Activated CD8-positive, alpha-beta T cell treated with anti-CD3 and anti-CD28 coated beads, Interleukin-2, amount 10 ng/mL, durations not matched to agents 7 days and 5 days (primary cell): Measurements from ENCODE around the gene LEPR. TPM values are rescaled to one million over a fixed set of nuclear protein-coding genes. Genes with fewer than 3 reads are reported as not detected.
"Not testable (repeated sequence)": the region's sequence is repeated elsewhere in the genome, so short reads cannot be mapped to it uniquely, and the experiment has no call there.

Source experiments
- ATAC-seq: fragments of 150-1000 bp; cut with Tn5 transposase; one replicate; pipeline ENCODE4 v1.10.0; 2021; ENCODE audit warnings: moderate library complexity
- CTCF ChIA-PET: fragments of 350-600 bp; sonication (Branson Sonifier 250); formaldehyde crosslinking; loops from one replicate; lab custom pipeline; 2021; ENCODE audit warnings: antibody characterized with exemption; lab: Charles Lee
- POLR2A ChIA-PET: fragments of 350-600 bp; sonication (Branson Sonifier 250); formaldehyde crosslinking; loops from one replicate; lab custom pipeline; 2021; ENCODE audit warnings: antibody characterized with exemption; lab: Charles Lee
- DNase-seq: peaks from one replicate; pipeline ENCODE4 v3.0.0-alpha.2; 2020
- H3K27ac Mint-ChIP-seq: one replicate; pipeline ENCODE4 v1.8.0; 2021; ENCODE audit warnings: mild to moderate bottlenecking, mixed read lengths
- H3K27me3 Mint-ChIP-seq: one replicate; pipeline ENCODE4 v1.8.0; 2021; ENCODE audit warnings: low read depth, mixed read lengths
- H3K36me3 Mint-ChIP-seq: one replicate; pipeline ENCODE4 v1.8.0; 2021; ENCODE audit warnings: low read depth, mixed read lengths
- H3K4me1 Mint-ChIP-seq: one replicate; pipeline ENCODE4 v1.8.0; 2021; ENCODE audit warnings: low read depth, mixed read lengths
- H3K4me3 Mint-ChIP-seq: one replicate; pipeline ENCODE4 v1.8.0; 2021; ENCODE audit warnings: mild to moderate bottlenecking, mixed read lengths
- H3K9me3 Mint-ChIP-seq: one replicate; pipeline ENCODE4 v1.8.0; 2022; ENCODE audit warnings: mixed read lengths; ENCODE audit not compliant: insufficient read depth
- total RNA-seq, 2 experiments: library from RNA; stranded (reverse); gene quantifications; one replicate each; pipeline ENCODE4 v1.2.3, GENCODE V29; 2021

Gene LEPR
- total RNA-seq, 2 experiments from 2014 or later: 1.3 TPM

GRCh38 chr1:65458730-65459396, 38.4 kb downstream of the LEPR start:
- no peaks in the 10 kb centered on the region for H3K27me3 Mint-ChIP-seq
- H3K9me3 Mint-ChIP-seq: peaks cover 6% of the 10 kb centered on the region
- POLR2A ChIA-PET: no interaction called here
- ATAC-seq (no peak), DNase-seq (no peak)
- CTCF ChIA-PET: interaction anchor here (0.7 to 3.7 kb wide), 34 partner anchors 10 to 388 kb away, joined by 3 to 61 read pairs (median 4); partner anchors contain the start of genes LEPR and LEPROT
- no peak overlapping the region for H3K27ac Mint-ChIP-seq
- peaks cover 24% of the 10 kb centered on the region for H3K4me1 Mint-ChIP-seq
- H3K4me3 Mint-ChIP-seq: no peak overlapping the region
- peaks cover 6% of the 10 kb centered on the region for H3K36me3 Mint-ChIP-seq

DNA sequence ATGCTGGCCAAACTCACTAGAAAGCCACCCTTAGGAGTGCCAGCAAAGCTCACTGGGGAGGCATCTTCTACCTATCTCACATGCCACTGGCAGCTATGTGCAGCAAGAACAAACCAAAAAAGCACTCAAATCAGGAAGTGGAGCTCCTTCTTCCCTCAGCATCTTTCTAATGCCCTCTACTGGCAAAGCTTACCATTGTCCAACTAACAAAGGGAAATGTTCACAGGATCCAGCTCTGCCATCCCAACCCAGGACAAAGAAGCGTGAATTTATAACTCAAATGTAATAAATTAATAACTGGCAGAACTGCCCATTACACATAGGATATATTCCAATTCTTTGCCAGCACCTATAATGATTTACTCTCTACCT, 38.9 kb downstream of the LEPR start:
- DNase-seq: peak; percentile 28
- ChIA-PET CTCF (interaction anchor here (0.7 to 3.7 kb wide), 33 partner anchors 10 to 389 kb away, joined by 3 to 61 read pairs (median 4); partner anchors contain the start of genes LEPR and LEPROT), POLR2A (no interaction called here)
- no peaks in the 10 kb centered on the region for H3K27me3 Mint-ChIP-seq
- ATAC-seq: peak; percentile 49
- H3K36me3 Mint-ChIP-seq: peaks cover 6% of the 10 kb centered on the region
- peaks cover 24% of the 10 kb centered on the region for H3K4me1 Mint-ChIP-seq
- peaks cover 6% of the 10 kb centered on the region for H3K9me3 Mint-ChIP-seq
- H3K27ac Mint-ChIP-seq: no peak overlapping the region
- no peak overlapping the region for H3K4me3 Mint-ChIP-seq

- CTCF ChIA-PET: interaction anchor here (1.5 kb wide), 1 partner anchor 222 kb away, joined by 3 read pairs; no protein-coding TSS in a partner anchor
- H3K36me3 Mint-ChIP-seq, H3K27ac Mint-ChIP-seq, POLR2A ChIA-PET, H3K4me3 Mint-ChIP-seq, H3K4me1 Mint-ChIP-seq, H3K27me3 Mint-ChIP-seq, DNase-seq, ATAC-seq, H3K9me3 Mint-ChIP-seq: not testable (repeated sequence)
Measured at GRCh38 chr1:65465837-65466236, 45.4 kb downstream of the LEPR start.

- Mint-ChIP-seq H3K27ac (no peak overlapping the region), H3K36me3 (no peaks in the 10 kb centered on the region), H3K4me1 (no peaks in the 10 kb centered on the region), H3K9me3 (no peaks in the 10 kb centered on the region), H3K27me3 (no peaks in the 10 kb centered on the region), H3K4me3 (no peak overlapping the region)
- ChIA-PET POLR2A (no interaction called here), CTCF (no interaction called here)
- ATAC-seq: no peak
- no peak for DNase-seq
Measured at GRCh38 chr1:65467536-65467935, 47.1 kb downstream of the LEPR start.

- DNase-seq (no peak), ATAC-seq (no peak)
- Mint-ChIP-seq H3K27me3 (no peaks in the 10 kb centered on the region), H3K4me1 (no peaks in the 10 kb centered on the region), H3K4me3 (no peak overlapping the region), H3K9me3 (no peaks in the 10 kb centered on the region), H3K36me3 (no peaks in the 10 kb centered on the region), H3K27ac (no peak overlapping the region)
- ChIA-PET CTCF (interaction anchor here (1.2 to 1.5 kb wide), 3 partner anchors 10 to 233 kb away, joined by 3 to 5 read pairs (median 3); no protein-coding TSS in a partner anchor), POLR2A (no interaction called here)
Measured at GRCh38 chr1:65469126-65469888, 48.8 kb downstream of the LEPR start.

GRCh38 chr1:65469889-65470340, 49.4 kb downstream of the LEPR start:
- Mint-ChIP-seq H3K27me3 (no peaks in the 10 kb centered on the region), H3K4me3 (no peak overlapping the region), H3K36me3 (no peaks in the 10 kb centered on the region), H3K9me3 (no peaks in the 10 kb centered on the region), H3K27ac (no peak overlapping the region), H3K4me1 (no peaks in the 10 kb centered on the region)
- no peak for DNase-seq
- CTCF ChIA-PET: interaction anchor here (1.5 kb wide), 1 partner anchor 10 kb away, joined by 5 read pairs; no protein-coding TSS in a partner anchor
- POLR2A ChIA-PET: no interaction called here
- ATAC-seq: no peak

Other genes with a start within 250 kb of the LEPR start
- gene DNAJC6, start 111.1 kb upstream of the LEPR start, total RNA-seq: 1 to 10 TPM; 1.4 TPM
- gene LEPROT, start within 50 bp of the LEPR start, total RNA-seq: 10 to 100 TPM; 12.3 to 13.2 TPM